NOMO-1 treated with dmso at 0.1 percent for 144 hours (cell line): ENCODE results near the gene RBMS1.

Experiments
- DNase-seq: peaks from one replicate; lab custom pipeline; 2025; ENCODE audit not compliant: unreplicated experiment; lab: John Stamatoyannopoulos, UW

RBMS1 gene

GRCh38 chr2:160310118-160310828 is 183.3 kb downstream of the RBMS1 start:
- no peak for DNase-seq

- no peak for DNase-seq
These were observed 184.0 kb downstream of the RBMS1 start for GRCh38 chr2:160309585-160309984.

- no peak for DNase-seq
These were observed 184.7 kb downstream of the RBMS1 start for GRCh38 chr2:160308915-160309314.

GRCh38 chr2:160308476-160308875 is 185.1 kb downstream of the RBMS1 start:
- DNase-seq = no peak

- DNase-seq = no peak
These were observed 186.6 kb downstream of the RBMS1 start for GRCh38 chr2:160306985-160307384.

- no peak for DNase-seq
These were observed 188.4 kb downstream of the RBMS1 start for GRCh38 chr2:160305081-160305750.

- DNase-seq = no peak
These were observed 190.1 kb downstream of the RBMS1 start for GRCh38 chr2:160303527-160303926.

GRCh38 chr2:160303076-160303475 is 190.5 kb downstream of the RBMS1 start:
- no peak for DNase-seq

- no peak for DNase-seq
These were observed 192.2 kb downstream of the RBMS1 start for GRCh38 chr2:160301420-160301819.

- no peak for DNase-seq
These were observed 193.4 kb downstream of the RBMS1 start for GRCh38 chr2:160300203-160300602.

- DNase-seq = no peak
These were observed 194.1 kb downstream of the RBMS1 start for GRCh38 chr2:160299540-160299939.

GRCh38 chr2:160298960-160299359 is 194.6 kb downstream of the RBMS1 start:
- no peak for DNase-seq

- DNase-seq = no peak
These were observed 197.9 kb downstream of the RBMS1 start for GRCh38 chr2:160295519-160296207.

GRCh38 chr2:160294889-160295288 is 198.7 kb downstream of the RBMS1 start:
- DNase-seq = no peak

GRCh38 chr2:160294339-160294803 is 199.2 kb downstream of the RBMS1 start:
- DNase-seq = no peak

- DNase-seq = no peak
These were observed 200.1 kb downstream of the RBMS1 start for GRCh38 chr2:160293391-160294091.

GRCh38 chr2:160292225-160292624 is 201.4 kb downstream of the RBMS1 start:
- no peak for DNase-seq

GRCh38 chr2:160291382-160291781 is 202.2 kb downstream of the RBMS1 start:
- no peak for DNase-seq

- no peak for DNase-seq
These were observed 203.0 kb downstream of the RBMS1 start for GRCh38 chr2:160290598-160290997.

GRCh38 chr2:160289831-160290230 is 203.8 kb downstream of the RBMS1 start:
- DNase-seq = no peak

GRCh38 chr2:160289126-160289525 is 204.5 kb downstream of the RBMS1 start:
- no peak for DNase-seq
